NOMO-1 (cell line): ENCODE results near the gene PIM2.
"Not testable (repeated sequence)": the region's sequence is repeated elsewhere in the genome, so short reads cannot be mapped to it uniquely, and the experiment has no call there.

ENCODE experiments used
- DNase-seq, 2 experiments: peaks; one replicate each; lab custom pipeline; 2025; ENCODE audit not compliant: unreplicated experiment in 2 of 2; lab: John Stamatoyannopoulos, UW

Gene PIM2

GRCh38 chrX:48886586-48886985 is 32.2 kb downstream of the PIM2 start:
- DNase-seq, result not testable (repeated sequence)

- DNase-seq, result no peak
Observed at GRCh38 chrX:48883729-48884128, 35.1 kb downstream of the PIM2 start.

GRCh38 chrX:48876944-48877343 is 41.9 kb downstream of the PIM2 start:
- not testable (repeated sequence) for DNase-seq

- not testable (repeated sequence) for DNase-seq
Observed at GRCh38 chrX:48872017-48872416, 46.8 kb downstream of the PIM2 start.

GRCh38 chrX:48864210-48864609 is 54.6 kb downstream of the PIM2 start:
- no peak for DNase-seq
